Stimulated activated CD8-positive, alpha-beta memory T cell treated with anti-CD3 and anti-CD28 coated beads, Interleukin-4, amount 100 ng/mL, for 24 hours (primary cell): ENCODE measurements around the gene RBBP5.

Experiments
- DNase-seq: peaks from one replicate; pipeline ENCODE4 v3.0.0-alpha.2; 2020; ENCODE audit warnings: low read depth

The RBBP5 gene

DNA sequence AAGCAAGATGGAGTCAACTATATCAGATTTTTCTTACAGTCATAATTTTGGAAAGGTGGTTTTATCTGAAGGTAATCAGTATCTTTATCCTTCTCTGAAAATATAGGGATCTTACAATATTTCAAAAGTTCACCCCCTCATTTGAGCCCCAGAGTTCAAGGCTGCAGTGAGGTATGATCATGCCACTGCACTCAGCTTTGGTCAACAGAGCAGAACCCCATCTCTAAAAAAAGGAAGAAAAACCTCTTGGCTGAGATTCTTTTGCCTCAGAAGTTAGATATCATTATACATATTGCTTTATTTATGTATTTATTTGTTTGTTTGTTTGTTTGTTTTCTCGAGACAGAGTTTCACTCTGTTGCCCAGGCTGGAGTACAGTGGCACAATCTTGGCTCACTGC lies 11.5 kb upstream of the RBBP5 start:
- DNase-seq: no peak

- DNase-seq: no peak
These were observed 7.8 kb upstream of the RBBP5 start for GRCh38 chr1:205129447-205130029.

- no peak for DNase-seq
These were observed 6.3 kb upstream of the RBBP5 start for GRCh38 chr1:205128050-205128449.

DNA sequence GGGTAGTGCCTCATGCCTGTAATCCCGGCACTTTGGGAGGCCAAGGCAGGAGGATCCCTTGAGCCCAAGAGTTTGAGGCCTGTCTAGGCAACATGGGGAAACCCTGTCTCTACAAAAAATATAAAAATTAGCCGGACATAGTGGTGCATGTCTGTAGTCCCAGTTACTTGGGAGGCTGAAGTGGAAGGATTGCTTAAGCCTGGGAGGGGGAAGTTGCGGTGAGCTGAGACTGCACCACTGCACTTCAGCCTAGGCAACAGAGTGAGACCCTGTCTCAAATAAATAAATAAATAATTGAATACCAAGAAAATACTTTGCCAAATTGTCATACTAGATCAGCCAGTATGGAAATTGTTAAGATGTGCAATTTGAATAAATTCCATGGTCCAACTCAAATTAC lies 5.9 kb upstream of the RBBP5 start:
- no peak for DNase-seq

- no peak for DNase-seq
These were observed 2.9 kb upstream of the RBBP5 start for GRCh38 chr1:205124726-205125125.

- DNase-seq: no peak
These were observed 708 bp upstream of the RBBP5 start for GRCh38 chr1:205122489-205122882.

GRCh38 chr1:205118752-205119151 lies 3.0 kb downstream of the RBBP5 start:
- no peak for DNase-seq

- no peak for DNase-seq
These were observed 10.4 kb downstream of the RBBP5 start for GRCh38 chr1:205111354-205111753.

DNA sequence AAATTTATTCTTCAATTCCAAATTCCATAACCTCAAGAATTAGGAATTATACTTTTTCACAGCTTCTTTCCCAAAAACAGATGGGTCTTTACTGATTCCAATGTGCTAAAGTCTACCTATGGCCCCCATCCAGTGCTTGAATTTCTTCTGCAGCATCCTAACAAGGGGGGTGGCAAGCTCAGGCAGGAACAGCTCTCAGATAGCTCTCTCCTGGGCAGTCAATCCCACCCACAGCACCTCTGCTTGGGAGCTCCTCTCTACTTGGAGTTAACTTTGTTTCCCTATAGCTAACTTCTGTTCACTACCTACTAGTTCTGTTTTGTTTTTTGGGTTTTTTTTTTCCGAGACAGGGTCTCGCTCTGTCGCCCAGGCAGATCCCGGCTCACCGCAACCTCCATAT lies 12.1 kb downstream of the RBBP5 start:
- no peak for DNase-seq

GRCh38 chr1:205109269-205109668 lies 12.5 kb downstream of the RBBP5 start:
- no peak for DNase-seq

- DNase-seq: no peak
These were observed 13.3 kb downstream of the RBBP5 start for GRCh38 chr1:205108464-205108863.

DNA sequence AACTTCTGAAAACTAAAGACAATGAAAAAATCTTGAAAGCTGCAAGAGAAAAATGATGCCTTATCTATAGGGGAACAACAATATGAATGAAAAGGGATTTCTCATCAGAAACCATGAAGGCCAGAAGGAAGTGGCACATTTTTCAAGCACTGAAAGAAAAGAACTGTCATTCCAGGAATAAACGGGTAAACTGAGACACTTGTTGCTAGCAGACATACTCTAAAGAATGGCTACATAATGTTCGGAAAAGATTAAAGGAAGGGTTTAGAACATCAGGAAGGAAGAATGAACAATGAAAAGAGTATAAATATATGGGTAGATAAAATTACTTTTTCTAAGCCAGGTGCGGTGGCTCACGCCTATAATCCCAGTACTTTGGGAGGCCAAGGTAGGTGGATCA lies 14.5 kb downstream of the RBBP5 start:
- DNase-seq: no peak

- DNase-seq: no peak
These were observed 19.4 kb downstream of the RBBP5 start for GRCh38 chr1:205102404-205102803.

- DNase-seq: no peak
These were observed 23.5 kb downstream of the RBBP5 start for GRCh38 chr1:205098242-205098641.

DNA sequence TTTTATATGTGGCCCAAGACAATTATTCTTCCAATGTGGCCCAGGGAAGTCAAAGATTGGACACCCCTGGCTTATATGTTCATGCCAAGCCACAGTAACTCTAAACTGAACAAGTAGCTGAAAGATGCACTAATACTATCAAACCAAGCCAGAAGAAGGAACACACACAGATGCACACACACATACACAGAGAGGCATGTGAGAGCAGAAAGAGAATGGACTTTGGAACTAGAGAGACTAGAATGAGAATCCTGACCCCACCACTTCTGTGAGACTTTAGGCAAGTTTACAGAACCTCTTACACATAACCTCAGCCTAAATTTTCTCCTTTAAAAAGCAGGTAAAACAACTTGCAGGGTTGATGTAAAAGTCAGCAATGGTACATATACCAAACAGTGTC lies 26.4 kb downstream of the RBBP5 start:
- no peak for DNase-seq

GRCh38 chr1:205091043-205091740 lies 30.6 kb downstream of the RBBP5 start:
- no peak for DNase-seq

DNA sequence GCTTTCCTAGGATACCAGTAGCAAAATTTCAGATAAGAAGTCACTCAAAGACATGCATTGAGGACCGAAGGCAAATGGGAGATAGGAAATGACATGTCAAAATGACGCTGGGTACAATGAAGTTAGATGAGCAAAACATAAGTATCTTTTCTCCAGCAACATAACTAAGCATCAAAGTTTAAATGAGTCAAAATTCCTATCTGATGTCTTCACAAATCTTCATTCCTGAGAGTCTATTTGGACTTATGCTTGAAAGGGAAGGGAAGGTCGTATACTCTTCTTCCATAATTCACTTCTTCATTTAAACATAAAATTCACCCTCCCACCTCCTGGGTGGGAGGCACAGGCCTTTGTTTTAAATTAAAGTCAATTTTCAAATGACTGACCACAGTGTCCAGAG lies 33.4 kb downstream of the RBBP5 start:
- DNase-seq: no peak

DNA sequence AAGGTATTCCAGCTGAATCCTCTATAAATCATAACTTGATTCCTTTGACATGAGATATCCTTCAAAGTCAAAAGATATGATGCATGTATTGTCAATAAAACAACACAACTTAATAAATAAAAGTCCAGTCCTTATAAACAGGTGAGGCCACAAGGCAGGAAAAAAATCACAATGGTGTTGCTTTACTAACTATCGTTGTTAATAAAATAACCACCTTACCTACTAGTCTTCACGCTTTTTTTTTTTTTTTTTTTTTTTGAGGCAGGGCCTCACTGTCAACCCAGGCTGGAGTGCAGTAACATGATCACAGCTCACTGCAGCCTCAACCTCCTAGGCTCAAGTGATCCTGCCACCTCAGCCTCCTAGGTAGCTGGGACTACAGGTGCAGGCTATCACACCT lies 37.4 kb downstream of the RBBP5 start, which contains the start of gene TMEM81:
TMEM81 (minus strand) TSS at position 101 of the 400 bp plus-strand sequence. CDS start 140 bp downstream, outside the sequence.
- no peak for DNase-seq

GRCh38 chr1:205082431-205082830 lies 39.3 kb downstream of the RBBP5 start:
- DNase-seq: no peak

- no peak for DNase-seq
These were observed 43.9 kb downstream of the RBBP5 start for GRCh38 chr1:205077934-205078311.

GRCh38 chr1:205077158-205077933 lies 44.4 kb downstream of the RBBP5 start:
- no peak for DNase-seq

- DNase-seq: no peak
These were observed 45.5 kb downstream of the RBBP5 start for GRCh38 chr1:205076245-205076761.

DNA sequence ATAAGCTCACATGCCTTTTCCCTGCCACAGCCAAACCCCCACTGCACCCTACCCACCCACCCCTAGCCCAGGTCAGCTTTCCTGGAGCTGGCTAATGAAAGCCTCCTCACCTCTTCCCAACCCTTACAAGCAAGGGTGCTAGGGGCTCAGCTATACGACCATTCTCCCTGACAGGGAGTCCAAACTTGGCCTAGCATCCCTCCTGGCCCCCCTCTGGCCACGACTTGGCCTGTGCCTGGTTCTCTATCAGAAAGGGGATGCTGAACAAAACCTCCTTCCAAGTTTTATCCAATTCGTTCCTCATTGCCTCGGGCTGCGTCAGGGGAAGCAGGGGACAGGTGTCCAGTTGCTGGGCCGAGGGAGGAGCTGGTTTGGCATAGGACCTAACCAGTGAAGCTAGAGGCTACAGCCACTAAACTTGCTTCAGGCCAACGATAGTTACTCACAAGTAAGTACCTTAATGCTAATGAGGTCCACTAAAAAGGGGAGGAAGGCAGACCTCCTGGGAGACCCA lies 46.1 kb downstream of the RBBP5 start:
- no peak for DNase-seq
